ENCODE results near the gene KIF3C.
"Not testable (repeated sequence)": the region's sequence is repeated elsewhere in the genome, so short reads cannot be mapped to it uniquely, and the experiment has no call there.

Gene KIF3C

GRCh38 chr2:25960920-25961319 is 21.4 kb downstream of the KIF3C start:
- H3K4me3 ChIP-seq (ENCODE audit: control insufficient read depth, low read depth, low read length): no peak overlapping the region
- no peak for TF ChIP-seq CTCF (IDR thresholded peaks at IDR 0.05; ENCODE audit: control insufficient read depth, insufficient read depth, low read depth, low read length, missing control alignments)
- DNase-seq (ENCODE audit: low read depth): no peak

GRCh38 chr2:25960396-25960795 is 21.9 kb downstream of the KIF3C start:
- no peak overlapping the region for H3K4me3 ChIP-seq (ENCODE audit: control insufficient read depth, low read depth, low read length)
- DNase-seq (ENCODE audit: low read depth): no peak
- TF ChIP-seq CTCF (IDR thresholded peaks at IDR 0.05; ENCODE audit: control insufficient read depth, insufficient read depth, low read depth, low read length, missing control alignments): no peak

DNA sequence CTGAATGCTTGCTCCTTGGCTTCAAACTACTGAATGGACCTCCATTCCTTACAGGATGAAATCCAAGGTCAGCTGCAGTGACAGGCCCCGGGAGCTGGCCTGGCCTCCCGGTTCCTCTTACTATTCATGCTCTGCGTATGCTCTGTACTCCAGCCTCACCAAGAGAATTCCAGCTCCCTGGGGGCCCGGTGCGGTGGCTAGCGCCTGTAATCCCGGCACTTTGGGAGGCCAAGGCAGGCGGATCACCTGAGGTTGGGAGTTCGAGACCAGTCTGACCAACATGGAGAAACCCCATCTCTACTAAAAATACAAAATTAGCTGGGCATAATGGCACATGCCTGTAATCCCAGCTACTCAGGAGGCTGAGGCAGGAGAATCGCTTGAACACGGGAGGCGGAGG is 23.7 kb downstream of the KIF3C start:
- H3K4me3 ChIP-seq (ENCODE audit: control insufficient read depth, low read depth, low read length); DNase-seq (ENCODE audit: low read depth): not testable (repeated sequence)

DNA sequence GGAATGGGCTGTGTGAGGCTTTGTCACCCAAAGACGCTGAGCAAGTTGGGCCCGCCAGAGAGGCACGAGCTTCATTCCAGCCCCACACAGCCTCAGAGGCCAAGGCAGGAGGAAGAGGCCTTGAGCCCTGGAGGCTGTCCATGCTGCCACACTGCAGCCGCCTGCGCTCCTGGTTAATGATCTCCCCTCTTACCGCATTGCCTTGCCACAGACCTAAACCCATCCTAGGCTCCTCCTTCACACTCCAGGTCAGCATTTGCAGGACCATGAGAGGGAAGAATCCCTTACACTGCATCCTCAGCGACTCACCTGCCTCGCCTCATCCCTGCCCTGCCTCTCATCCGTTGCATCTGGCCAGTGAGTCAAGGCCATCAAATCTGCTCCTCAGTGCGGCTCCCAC is 24.6 kb downstream of the KIF3C start:
- no peak for DNase-seq (ENCODE audit: low read depth)
- TF ChIP-seq CTCF (IDR thresholded peaks at IDR 0.05; ENCODE audit: control insufficient read depth, insufficient read depth, low read depth, low read length, missing control alignments): no peak
- H3K4me3 ChIP-seq (ENCODE audit: control insufficient read depth, low read depth, low read length): no peak overlapping the region

DNA sequence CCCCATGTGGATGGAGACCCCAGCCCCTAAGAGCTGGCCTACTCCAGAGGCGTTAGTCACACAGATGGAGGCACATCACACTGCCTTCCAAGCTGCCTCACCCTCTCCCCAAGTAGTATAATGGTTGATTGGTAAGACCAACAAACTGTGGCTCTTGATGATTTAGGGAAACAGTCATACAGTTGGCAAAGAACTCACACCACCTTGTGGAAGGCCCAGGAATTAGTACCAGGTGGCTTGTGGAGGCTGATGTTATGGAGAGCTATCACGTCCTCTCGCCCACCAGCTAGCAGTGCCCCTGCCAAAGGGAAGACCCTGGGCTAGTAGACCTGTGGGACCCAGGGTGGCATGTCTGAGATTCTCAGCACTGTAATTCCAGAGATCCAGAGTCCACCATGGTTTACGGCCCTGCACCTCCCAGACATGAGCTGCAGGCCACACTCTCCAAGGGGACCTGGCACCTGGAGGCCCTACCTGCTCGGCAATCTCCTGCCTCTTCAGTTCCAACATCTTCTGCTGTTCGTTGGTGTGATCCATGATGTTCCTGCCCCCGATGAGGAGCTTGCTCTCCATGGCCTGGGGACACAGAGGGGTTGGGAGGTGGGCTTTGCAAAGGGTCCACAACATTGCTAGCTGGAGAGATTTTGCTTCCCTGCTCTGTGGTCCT is 26.3 kb downstream of the KIF3C start:
- DNase-seq (ENCODE audit: low read depth): no peak
- TF ChIP-seq CTCF (IDR thresholded peaks at IDR 0.05; ENCODE audit: control insufficient read depth, insufficient read depth, low read depth, low read length, missing control alignments): no peak
- H3K4me3 ChIP-seq (ENCODE audit: control insufficient read depth, low read depth, low read length): no peak overlapping the region

- H3K4me3 ChIP-seq (ENCODE audit: control insufficient read depth, low read depth, low read length): no peak overlapping the region
- no peak for DNase-seq (ENCODE audit: low read depth)
- no peak for TF ChIP-seq CTCF (IDR thresholded peaks at IDR 0.05; ENCODE audit: control insufficient read depth, insufficient read depth, low read depth, low read length, missing control alignments)
Observed at GRCh38 chr2:25955036-25955435, 27.3 kb downstream of the KIF3C start.

GRCh38 chr2:25954199-25954752 is 28.0 kb downstream of the KIF3C start:
- no peak for DNase-seq (ENCODE audit: low read depth)
- H3K4me3 ChIP-seq (ENCODE audit: control insufficient read depth, low read depth, low read length): no peak overlapping the region
- no peak for TF ChIP-seq CTCF (IDR thresholded peaks at IDR 0.05; ENCODE audit: control insufficient read depth, insufficient read depth, low read depth, low read length, missing control alignments)
